HG03442 (cell line): ENCODE results near the gene RALGPS1.
"Not testable (repeated sequence)": the region's sequence is repeated elsewhere in the genome, so short reads cannot be mapped to it uniquely, and the experiment has no call there.

Experiments used
- ATAC-seq: cut with Tn5 transposase; IDR thresholded peaks from one replicate; pipeline ENCODE4 v1.9.1; 2021; ENCODE audit warnings: mild to moderate bottlenecking, moderate library complexity; ENCODE audit not compliant: unreplicated experiment

The RALGPS1 gene

GRCh38 chr9:127132921-127133647 lies 218.5 kb downstream of the RALGPS1 start:
- ATAC-seq, result no peak

GRCh38 chr9:127133739-127134167 lies 219.2 kb downstream of the RALGPS1 start:
- ATAC-seq, result no peak

GRCh38 chr9:127135056-127135745 lies 220.6 kb downstream of the RALGPS1 start:
- ATAC-seq, result no peak

- ATAC-seq, result no peak
Observed at GRCh38 chr9:127136081-127136879, 221.7 kb downstream of the RALGPS1 start.

- ATAC-seq, result no peak
Observed at GRCh38 chr9:127136880-127137639, 222.5 kb downstream of the RALGPS1 start.

GRCh38 chr9:127137640-127138360 lies 223.2 kb downstream of the RALGPS1 start:
- no peak for ATAC-seq

- ATAC-seq, result no peak
Observed at GRCh38 chr9:127138444-127138843, 223.9 kb downstream of the RALGPS1 start.

DNA sequence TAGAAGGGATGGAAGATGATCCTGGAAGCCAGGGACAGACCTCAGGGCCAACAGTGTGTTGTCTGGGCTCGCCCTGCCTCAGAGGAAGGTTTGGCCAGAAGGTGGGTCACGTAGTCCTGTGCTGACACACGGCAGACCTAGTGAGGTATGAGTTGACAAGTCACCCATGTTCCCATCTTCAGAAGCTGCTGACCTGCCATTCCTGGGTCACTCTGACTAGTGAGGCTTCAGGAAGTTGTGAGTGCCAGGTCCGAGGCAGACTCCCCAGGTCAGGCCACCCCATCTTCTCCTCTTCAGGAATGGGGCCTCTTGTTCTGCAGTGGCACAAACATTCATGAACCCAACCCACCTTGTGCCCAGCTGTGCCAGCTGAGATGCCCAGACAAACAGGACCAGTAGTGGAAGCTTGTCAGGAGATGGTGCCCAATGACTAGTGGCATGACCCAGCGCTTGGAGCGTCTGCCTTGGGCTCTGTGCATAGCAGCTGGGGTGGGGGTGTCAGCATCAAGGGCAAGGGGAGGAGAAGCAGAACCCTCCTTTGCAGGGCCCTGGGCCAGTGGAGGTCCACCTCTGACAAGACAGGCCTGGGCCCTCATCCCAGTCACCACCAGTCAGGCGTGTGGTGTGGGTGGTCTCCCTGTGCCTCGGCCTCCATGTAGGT lies 224.6 kb downstream of the RALGPS1 start:
- no peak for ATAC-seq

DNA sequence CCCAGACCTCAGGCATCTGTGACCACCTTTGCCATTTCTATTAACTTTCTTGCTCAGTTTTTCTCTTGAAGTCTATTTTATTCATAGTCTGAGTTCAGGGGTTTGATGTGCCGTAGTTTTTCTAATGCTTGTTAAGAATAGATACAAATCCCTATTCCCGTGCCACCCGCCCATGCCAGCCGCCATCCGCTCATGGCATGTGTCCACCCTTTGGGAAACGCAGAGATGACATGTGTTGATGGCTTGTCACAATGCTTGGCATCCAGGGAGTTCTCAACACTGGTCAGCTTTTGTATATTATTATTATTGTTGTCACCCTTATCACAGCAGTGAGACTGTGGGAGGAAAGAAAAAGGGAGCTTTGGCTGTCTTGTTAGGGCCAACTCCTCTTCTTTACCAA lies 225.2 kb downstream of the RALGPS1 start:
- no peak for ATAC-seq

DNA sequence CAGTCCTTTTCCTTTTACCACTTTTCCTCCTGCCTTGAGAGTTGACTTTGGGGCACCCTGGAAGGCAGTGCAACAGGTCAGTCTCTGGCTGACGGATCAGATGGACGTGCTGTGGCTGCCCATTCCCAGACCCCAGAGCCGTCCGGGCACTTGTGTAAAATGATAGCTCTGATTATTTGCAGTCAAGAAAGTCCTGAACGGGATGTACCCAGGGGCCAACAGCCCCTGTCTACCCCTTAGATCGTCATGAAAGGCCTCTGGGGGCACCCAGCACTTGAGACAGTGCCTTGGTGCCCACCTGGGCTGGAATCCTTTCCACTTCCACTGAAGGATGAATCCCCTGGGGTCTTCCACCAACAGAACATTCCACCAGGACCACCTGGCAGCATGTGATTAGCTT lies 225.6 kb downstream of the RALGPS1 start:
- ATAC-seq, result no peak

DNA sequence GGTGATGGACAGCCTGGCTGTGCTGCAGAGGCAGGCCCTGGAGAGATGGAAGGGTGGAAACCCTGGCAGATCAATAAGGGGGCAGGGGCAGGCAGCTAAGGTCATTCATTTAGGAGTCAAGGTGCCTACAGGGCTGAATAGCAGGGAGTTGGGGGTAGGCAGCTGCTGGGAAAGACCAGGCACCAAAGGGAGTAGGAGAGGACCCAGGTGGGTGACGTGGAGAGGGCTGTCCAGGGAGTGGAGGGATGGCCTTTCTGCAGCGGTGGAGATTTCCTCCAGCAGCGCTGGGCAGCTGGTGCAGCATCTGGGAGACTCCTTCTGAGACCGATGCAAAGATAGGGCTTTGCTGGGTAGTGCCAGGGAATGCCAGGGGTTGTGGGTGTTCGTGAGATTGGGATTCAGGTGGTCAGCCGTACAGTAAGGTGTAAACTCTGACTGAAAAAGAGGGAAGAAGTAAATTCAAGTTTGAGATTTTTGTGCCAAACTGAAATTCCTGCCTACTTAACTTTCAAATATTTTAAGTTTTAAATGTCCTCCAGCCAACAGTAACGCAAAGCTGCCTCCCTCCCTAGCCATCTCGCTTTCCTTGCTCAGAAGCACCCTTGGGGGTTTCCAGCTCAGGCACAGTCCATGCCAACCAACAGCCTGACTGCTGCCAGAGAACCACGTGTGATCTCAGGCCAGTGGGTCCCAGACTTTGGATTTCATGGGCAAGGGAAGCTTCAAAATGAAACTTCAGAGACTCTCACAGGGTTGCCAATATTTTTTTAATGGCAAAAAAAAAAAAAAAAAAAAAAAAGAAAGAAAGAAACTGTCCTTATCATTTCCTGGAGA lies 226.5 kb downstream of the RALGPS1 start:
- ATAC-seq, result no peak

GRCh38 chr9:127142291-127142690 lies 227.7 kb downstream of the RALGPS1 start:
- no peak for ATAC-seq

- no peak for ATAC-seq
Observed at GRCh38 chr9:127142931-127143464, 228.4 kb downstream of the RALGPS1 start.

GRCh38 chr9:127143920-127144465 lies 229.4 kb downstream of the RALGPS1 start:
- no peak for ATAC-seq

- no peak for ATAC-seq
Observed at GRCh38 chr9:127144670-127145445, 230.3 kb downstream of the RALGPS1 start.

GRCh38 chr9:127146841-127147240 lies 232.3 kb downstream of the RALGPS1 start:
- ATAC-seq, result not testable (repeated sequence)

- ATAC-seq, result no peak
Observed at GRCh38 chr9:127147251-127147650, 232.7 kb downstream of the RALGPS1 start.
